RWPE2 (cell line): ENCODE data around the gene PLEKHN1.
"Not testable (repeated sequence)": the region's sequence is repeated elsewhere in the genome, so short reads cannot be mapped to it uniquely, and the experiment has no call there.

Experiments
- ATAC-seq: fragments of 200-7000 bp; cut with Tn5 transposase; 3 replicates; pipeline ENCODE4 v1.9.1; 2021; ENCODE audit warnings: low read depth
- DNase-seq: peaks from one replicate; pipeline ENCODE4 v3.0.0-alpha.2; 2020; ENCODE audit warnings: low spot score
- H3K27ac ChIP-seq: fragments of 450-650 bp; 2 replicates; pipeline ENCODE4 v1.5.1; 2017; ENCODE audit warnings: mild to moderate bottlenecking; ENCODE audit not compliant: poor library complexity, severe bottlenecking
- H3K27me3 ChIP-seq: fragments of 250-450 bp; sonication (Bioruptor Pico); 2 replicates; pipeline ENCODE4 v1.5.1; 2021; ENCODE audit warnings: mild to moderate bottlenecking, moderate library complexity; ENCODE audit not compliant: insufficient read depth, poor library complexity, severe bottlenecking
- H3K36me3 ChIP-seq: fragments of 250-450 bp; sonication (Bioruptor Pico); 2 replicates; pipeline ENCODE4 v1.5.1; 2020; ENCODE audit warnings: low read depth, mild to moderate bottlenecking, moderate library complexity
- H3K4me1 ChIP-seq: fragments of 250-450 bp; sonication (Bioruptor Pico); 2 replicates; pipeline ENCODE4 v1.5.1; 2021; ENCODE audit warnings: mild to moderate bottlenecking, moderate library complexity; ENCODE audit not compliant: insufficient read depth, poor library complexity, severe bottlenecking
- H3K4me3 ChIP-seq: fragments of 250-450 bp; sonication (Bioruptor Pico); 2 replicates; pipeline ENCODE4 v1.5.1; 2021; ENCODE audit warnings: mild to moderate bottlenecking, moderate library complexity; ENCODE audit not compliant: severe bottlenecking
- H3K9me3 ChIP-seq: fragments of 250-450 bp; sonication (Bioruptor Pico); 2 replicates; pipeline ENCODE4 v1.5.1; 2021; ENCODE audit warnings: mild to moderate bottlenecking, moderate library complexity; ENCODE audit not compliant: severe bottlenecking
- CTCF ChIP-seq: fragments of 450-650 bp; IDR thresholded peaks from one replicate; pipeline ENCODE4 v1.5.1; 2017; ENCODE audit warnings: mild to moderate bottlenecking, moderate library complexity; ENCODE audit not compliant: poor library complexity, severe bottlenecking

PLEKHN1 gene

DNA sequence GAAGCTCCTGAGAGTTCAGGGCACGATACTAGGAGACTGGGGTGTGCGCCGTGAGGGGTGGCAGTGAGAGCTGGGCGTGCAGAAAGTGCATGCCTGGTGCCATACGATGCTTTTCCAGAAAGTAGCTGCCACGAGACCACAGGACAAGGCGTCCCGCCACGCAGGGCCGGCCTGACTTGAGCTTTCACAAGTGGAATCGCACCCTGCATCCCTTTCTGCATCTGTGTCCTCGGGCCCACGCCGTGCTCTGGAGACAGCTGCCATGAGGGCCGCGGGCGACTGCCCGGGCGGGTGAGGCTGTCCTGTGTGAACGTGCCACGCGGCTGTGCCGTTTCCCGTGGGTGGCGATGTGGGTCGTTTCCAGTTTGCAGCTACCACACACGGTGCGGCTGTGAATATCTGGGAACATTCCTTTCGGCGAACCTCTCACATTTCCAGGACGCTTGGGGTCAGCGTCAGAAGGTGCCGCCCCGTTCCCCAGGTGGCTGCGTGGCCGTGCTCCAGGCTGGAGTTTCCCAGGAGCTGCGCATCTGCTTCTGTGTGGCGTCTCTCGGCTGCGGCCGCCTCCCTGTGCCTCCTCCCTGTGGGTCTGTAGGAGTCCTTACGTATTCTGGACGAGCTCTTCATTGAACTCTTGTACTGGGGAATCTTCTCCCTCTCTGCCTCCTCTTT, 16.6 kb downstream of the PLEKHN1 start:
- Histone ChIP-seq H3K36me3 (no peaks in the 10 kb centered on the region), H3K27ac (no peak overlapping the region), H3K4me1 (no peaks in the 10 kb centered on the region), H3K27me3 (peaks cover 5% of the 10 kb centered on the region), H3K9me3 (no peaks in the 10 kb centered on the region), H3K4me3 (no peak overlapping the region)
- DNase-seq = no peak
- ATAC-seq = peak; percentile 16; the same call in 1 of the 3 replicates
- no peak for TF ChIP-seq CTCF

- peak; percentile 93 for TF ChIP-seq CTCF
- no peak for DNase-seq
- Histone ChIP-seq H3K27ac (no peak overlapping the region), H3K4me3 (no peak overlapping the region), H3K36me3 (no peaks in the 10 kb centered on the region), H3K9me3 (no peaks in the 10 kb centered on the region), H3K27me3 (peaks cover 5% of the 10 kb centered on the region), H3K4me1 (no peaks in the 10 kb centered on the region)
- peak; percentile 40; the same call in 2 of the 3 replicates for ATAC-seq
Measured at GRCh38 chr1:983798-984475, 17.7 kb downstream of the PLEKHN1 start.

DNA sequence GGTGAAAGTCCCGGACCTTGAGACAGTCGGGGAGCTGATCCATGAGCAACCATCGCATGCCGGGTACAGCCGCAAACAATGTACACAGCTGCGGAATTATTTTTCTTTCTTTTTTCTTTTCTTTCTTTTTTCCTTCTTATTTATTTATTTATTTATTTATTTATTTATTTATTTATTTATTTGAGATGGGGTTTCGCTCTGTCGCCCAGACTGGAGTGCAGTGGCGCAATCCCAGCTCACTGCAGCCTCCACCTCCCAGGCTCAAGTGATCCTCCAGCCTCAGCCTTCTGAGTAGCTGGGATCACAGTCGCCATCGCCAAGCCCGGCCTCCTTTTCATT, 18.2 kb downstream of the PLEKHN1 start:
- Histone ChIP-seq H3K36me3 (no peaks in the 10 kb centered on the region), H3K9me3 (no peaks in the 10 kb centered on the region), H3K27ac (no peak overlapping the region), H3K4me3 (no peak overlapping the region), H3K4me1 (no peaks in the 10 kb centered on the region), H3K27me3 (peaks cover 5% of the 10 kb centered on the region)
- no peak for ATAC-seq
- TF ChIP-seq CTCF = peak; percentile 62
- no peak for DNase-seq

- no peaks in the 10 kb centered on the region for H3K9me3 ChIP-seq
- H3K27me3 ChIP-seq = peaks cover 5% of the 10 kb centered on the region
- TF ChIP-seq CTCF = no peak
- no peak overlapping the region for H3K4me3 ChIP-seq
- no peaks in the 10 kb centered on the region for H3K4me1 ChIP-seq
- DNase-seq = no peak
- no peak for ATAC-seq
- H3K36me3 ChIP-seq = no peaks in the 10 kb centered on the region
- no peak overlapping the region for H3K27ac ChIP-seq
Measured at GRCh38 chr1:985126-985525, 18.8 kb downstream of the PLEKHN1 start.

- not testable (repeated sequence) for H3K36me3 ChIP-seq, H3K4me1 ChIP-seq, H3K4me3 ChIP-seq, ATAC-seq, H3K27ac ChIP-seq, DNase-seq, H3K27me3 ChIP-seq, H3K9me3 ChIP-seq
Measured at GRCh38 chr1:988061-988460, 21.8 kb downstream of the PLEKHN1 start.

GRCh38 chr1:991275-991674, 25.0 kb downstream of the PLEKHN1 start:
- ATAC-seq, DNase-seq, H3K27me3 ChIP-seq: not testable (repeated sequence)

More at GRCh38 chr1:991275-991674, 25.0 kb downstream of the PLEKHN1 start:
- not testable (repeated sequence) for H3K4me1 ChIP-seq, H3K27ac ChIP-seq, H3K9me3 ChIP-seq, H3K4me3 ChIP-seq, H3K36me3 ChIP-seq
